HG03175 (cell line): ENCODE measurements around the gene IL20RB.

Source experiments
- ATAC-seq: cut with Tn5 transposase; IDR thresholded peaks from one replicate; pipeline ENCODE4 v1.9.1; 2021; ENCODE audit warnings: mild to moderate bottlenecking, moderate library complexity; ENCODE audit not compliant: unreplicated experiment

The IL20RB gene, protein sequence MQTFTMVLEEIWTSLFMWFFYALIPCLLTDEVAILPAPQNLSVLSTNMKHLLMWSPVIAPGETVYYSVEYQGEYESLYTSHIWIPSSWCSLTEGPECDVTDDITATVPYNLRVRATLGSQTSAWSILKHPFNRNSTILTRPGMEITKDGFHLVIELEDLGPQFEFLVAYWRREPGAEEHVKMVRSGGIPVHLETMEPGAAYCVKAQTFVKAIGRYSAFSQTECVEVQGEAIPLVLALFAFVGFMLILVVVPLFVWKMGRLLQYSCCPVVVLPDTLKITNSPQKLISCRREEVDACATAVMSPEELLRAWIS

GRCh38 chr3:136957751-136958288, at the start of gene IL20RB:
Gene IL20RB (plus strand): TSS chr3:136957983. CDS start chr3:136958114, 131 bp downstream.
- ATAC-seq, result no peak

DNA sequence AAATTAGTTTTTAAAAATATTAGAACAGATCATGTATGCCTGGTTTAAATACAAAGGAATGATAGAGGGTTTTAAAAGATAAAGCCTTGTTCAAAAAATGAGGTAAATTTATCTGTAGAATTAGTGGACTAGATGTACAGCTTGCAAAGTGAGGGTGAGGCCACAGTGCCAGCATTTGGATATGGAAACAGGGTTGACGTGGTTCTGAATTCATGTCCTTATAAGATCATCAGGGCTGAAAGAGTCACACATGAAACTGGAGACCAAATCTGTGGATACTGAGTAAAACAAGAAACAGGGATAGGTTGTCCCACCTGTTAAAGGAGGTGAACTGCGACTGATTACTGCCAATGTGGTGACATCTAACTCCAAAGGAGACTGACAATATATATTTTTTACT, 49.5 kb upstream of the IL20RB start:
- no peak for ATAC-seq

DNA sequence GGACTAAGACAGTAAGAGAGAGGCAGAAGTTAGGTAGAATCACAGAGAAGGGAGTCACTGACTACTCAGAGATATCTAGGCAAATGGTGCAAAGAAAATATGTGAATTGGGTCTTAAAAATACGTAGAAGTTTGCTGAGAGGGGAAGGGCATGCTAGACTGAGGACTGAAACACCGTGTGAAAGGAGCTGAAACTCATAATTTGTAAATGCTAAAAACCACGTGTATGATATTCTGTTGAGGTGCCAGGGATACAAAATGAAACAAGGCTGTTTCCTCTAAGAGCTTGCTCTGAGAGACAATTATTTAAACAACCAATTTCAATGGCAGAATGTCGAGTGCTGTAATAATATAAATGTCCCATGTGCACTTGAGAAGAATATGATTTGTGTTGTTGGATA, 48.6 kb upstream of the IL20RB start:
- peak; percentile 66 for ATAC-seq

DNA sequence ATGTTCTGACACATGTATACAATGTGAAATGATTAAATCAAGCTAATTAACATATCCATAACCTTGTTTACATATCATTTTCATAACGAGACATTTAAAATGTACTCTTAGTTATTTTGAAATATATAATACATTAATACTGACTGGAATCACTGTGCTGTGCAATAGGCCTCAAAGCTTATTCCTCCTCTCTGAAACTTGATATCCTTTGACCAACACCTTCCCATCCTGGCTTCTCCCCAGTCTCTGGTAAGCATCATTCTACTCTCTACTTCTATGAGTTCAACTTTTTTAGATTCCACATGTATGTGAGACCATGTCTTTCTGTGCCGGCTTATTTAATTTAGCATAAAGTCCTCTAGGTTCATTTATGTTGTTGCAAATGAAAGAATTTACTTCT, 47.1 kb upstream of the IL20RB start:
- ATAC-seq, result no peak

DNA sequence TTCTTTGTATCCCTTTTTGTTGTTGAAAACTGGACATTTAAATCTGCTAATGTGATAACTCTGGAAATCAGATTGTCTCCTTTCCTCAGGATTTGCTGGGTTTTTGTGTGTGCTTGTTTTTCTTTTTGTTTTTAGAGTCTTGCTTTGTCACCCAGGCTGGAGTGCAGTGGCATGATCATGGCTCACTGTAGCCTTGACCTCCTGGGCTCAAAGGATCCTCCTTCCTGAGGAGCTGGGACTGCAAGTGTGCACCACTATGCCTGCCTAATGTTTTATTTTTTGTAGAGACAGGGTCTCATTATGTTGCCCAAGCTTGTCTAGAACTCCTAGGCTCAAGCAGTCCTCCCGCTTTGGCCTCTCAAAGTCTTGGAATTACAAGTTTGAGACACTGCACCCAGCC, 44.6 kb upstream of the IL20RB start:
- ATAC-seq, result no peak

DNA sequence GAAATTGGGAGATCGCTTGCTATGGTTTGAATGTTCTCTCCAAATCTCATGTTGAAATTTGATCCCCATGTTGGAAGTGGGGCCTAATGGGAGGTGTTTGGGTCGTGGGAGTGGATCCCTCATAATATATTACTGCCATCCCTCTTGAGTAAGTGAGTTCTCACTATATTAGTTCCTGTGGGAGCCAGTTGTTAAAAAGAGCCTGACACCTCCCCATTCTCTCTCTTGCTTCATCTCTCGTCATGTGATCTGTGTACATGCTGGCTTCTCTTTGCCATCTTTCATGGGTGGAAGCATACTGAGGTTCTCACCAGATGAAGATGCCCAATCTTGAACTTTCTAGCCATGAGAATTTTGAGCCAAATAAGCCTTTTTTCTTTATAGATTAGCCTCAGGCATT, 43.0 kb upstream of the IL20RB start:
- no peak for ATAC-seq

DNA sequence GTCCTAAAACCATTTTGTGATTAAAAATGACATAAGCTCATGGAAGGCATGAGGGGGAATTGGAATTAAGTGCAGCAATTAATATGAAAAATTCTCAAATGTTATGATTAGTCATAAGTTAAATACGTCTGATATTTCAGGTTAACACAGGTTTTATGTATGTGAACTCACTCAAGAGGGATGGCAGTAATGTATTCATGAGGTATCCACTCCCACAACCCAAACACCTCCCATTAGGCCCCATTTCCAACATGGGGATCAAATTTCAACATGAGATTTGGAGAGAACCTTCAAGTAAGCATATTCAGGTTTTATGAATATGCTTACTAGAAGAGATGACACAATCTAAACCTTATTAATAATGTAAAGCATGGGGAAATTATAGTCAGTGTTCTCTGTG, 41.6 kb upstream of the IL20RB start:
- no peak for ATAC-seq

DNA sequence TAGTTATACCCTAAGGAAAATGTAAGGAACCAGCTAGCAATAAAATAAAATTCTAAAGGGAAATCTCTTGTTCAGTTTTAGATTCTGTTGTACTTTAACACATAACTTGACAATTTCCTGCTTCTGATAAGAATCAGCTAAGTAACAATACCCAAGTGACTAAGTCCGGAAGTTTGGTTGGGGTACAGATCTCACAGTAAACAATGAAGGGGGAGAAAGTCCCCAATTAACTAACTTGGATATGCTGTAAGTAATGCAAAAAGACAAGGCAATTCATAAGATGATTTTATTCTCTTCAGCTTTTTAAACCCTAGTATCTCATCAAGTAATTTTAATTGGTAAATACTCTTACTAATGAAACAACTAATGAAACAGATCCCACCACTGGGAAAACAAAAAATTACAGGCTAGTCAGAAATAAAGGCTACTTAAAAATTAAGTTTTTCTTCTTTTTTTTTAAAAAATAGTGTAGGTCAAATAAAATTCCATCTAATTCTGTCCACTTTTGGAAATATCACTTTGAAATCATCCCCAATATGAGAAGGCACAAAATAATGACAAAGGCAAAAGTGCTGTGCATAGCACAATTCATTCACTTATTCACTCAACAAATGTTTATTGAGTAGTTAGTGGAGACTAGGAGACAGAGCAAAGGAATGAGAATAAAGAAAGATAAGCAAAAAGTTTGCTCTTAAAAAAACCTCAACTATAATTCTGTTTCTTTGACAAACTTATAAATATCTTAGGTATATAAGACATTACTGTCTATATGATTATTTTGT, 37.8 kb upstream of the IL20RB start:
- no peak for ATAC-seq

- no peak for ATAC-seq
Measured at GRCh38 chr3:136920904-136921611, 36.7 kb upstream of the IL20RB start.

DNA sequence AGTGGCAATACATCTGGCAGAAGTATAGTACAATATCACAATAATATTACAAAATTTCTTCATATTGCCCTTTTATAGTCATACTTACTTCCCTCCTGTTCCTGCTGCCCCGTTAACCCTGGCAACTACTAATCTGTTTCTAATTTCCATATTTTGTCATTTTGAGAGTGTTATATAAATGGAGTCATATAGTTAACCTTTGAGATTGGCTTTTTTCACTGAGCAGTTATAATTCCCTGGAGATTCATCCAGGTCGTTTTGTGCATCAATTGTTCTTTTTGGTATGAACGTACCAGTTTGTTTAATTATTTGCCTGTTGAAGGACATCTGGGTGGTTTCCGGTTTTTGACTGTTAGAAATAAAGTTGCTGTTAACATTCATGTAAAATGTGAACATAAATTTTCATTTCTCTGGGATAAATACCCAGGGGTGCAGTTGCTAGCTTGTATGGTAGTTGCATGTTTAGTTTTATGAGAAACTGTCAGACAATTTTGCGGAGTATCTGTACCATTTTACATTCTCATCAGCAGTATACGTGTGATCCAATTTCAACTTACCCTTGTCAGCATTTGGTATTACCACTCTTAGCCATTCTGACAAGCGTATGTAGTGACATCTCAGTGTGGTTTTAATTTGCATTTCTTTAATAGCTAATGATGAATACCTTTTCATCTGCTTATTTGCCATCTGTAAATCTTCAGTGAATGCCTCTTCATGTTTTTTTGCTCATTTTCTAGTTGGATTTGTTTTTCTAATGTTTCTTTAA, 32.2 kb upstream of the IL20RB start:
- peak; percentile 63 for ATAC-seq

DNA sequence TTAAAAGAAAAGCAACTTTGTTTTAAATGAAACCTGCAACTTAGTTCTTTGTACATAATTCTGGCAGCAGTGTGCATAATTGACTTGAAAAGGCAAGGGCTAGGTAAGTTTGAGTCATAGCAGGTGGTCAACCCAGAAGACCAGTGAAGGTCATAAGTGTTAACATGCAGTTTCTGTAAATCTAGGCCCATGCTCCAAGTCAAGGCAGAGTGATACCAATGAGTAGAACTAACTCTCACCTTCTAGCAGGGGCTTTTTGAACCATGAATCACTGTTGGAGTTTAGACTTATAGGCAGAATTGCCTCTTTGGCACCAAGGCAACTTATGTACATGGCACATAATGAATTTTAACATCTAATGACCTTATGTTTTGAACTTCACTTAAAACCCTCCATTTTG, 29.5 kb upstream of the IL20RB start:
- no peak for ATAC-seq

GRCh38 chr3:136929977-136930670, 27.7 kb upstream of the IL20RB start:
- no peak for ATAC-seq

GRCh38 chr3:136931606-136932005, 26.2 kb upstream of the IL20RB start:
- no peak for ATAC-seq

DNA sequence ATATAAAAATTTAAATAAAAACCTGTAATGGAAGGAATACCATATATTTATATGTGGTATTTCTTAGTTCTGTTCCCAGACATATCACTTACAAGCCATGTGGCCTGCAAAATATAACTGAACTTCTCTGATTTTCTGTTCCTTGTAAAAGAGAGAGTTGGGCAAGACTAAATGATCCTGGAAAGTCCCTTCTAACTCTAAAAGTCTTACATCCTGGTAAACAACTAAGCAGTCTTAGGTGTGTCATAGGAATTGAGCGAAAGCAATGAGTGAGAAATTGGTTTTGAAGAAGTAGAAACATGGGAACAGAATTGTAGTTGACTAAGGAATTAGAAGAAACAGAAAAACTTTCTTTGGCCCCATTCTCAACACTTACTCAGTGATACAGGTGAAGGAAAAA, 25.3 kb upstream of the IL20RB start:
- ATAC-seq, result no peak

DNA sequence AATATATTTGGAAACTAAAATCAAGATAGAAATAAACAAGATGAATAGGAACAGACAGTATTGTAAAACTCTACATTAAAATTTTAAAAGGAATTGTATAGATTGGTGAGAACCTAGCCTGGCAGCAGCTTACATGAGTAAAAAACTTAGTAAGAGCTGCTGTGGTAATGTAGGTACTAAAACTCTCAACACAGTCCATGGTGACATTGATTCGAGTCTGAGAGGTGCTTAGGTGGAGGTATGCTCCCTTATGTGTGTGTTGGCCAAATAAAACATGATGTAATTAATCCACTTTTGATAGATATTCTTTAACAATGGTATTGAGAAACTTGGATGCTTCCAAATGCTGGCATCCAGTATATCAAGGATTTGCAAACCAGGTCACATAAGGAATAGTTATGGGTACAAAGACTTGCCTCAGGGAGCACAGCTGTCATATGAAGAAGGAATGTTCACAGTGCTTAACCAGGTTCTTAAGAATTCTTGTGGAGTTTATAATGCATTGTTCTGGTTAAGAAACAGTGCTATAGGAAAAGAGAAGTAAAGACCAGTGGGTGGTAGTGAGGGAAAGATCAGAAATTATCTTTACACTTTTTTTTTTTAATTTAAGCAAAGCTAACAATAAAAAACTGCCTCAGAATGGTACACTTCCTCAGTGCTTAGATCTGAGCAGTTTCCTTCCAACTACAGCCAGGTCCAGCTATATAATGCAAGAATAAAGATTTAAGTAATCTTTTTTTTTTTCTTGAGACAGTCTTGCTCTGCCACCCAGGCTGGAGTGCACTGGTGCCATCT, 24.6 kb upstream of the IL20RB start:
- no peak for ATAC-seq

GRCh38 chr3:136937175-136937574, 20.6 kb upstream of the IL20RB start:
- ATAC-seq, result no peak

GRCh38 chr3:136937851-136938250, 19.9 kb upstream of the IL20RB start:
- no peak for ATAC-seq

- ATAC-seq, result no peak
Measured at GRCh38 chr3:136938334-136938733, 19.4 kb upstream of the IL20RB start.

- ATAC-seq, result no peak
Measured at GRCh38 chr3:136939489-136939888, 18.3 kb upstream of the IL20RB start.
